ENCODE data around the gene IFT74. TPM values are rescaled to one million over a fixed set of nuclear protein-coding genes. Genes with fewer than 3 reads are reported as not detected.

Gene IFT74
- total RNA-seq, 1 experiment from 2014 or later = 16.2 TPM

- Histone ChIP-seq H2BK20ac (ENCODE audit: low read depth, low read length, poor library complexity, severe bottlenecking) (no peak overlapping the region), H3K27me3 (ENCODE audit: insufficient read depth, low read length) (no peaks in the 10 kb centered on the region)
Observed at GRCh38 chr9:27073841-27074728, 117.9 kb downstream of the IFT74 start.

More at GRCh38 chr9:27073841-27074728, 117.9 kb downstream of the IFT74 start:
- Histone ChIP-seq H4K20me1 (ENCODE audit: control insufficient read depth, insufficient read depth, insufficient read length) (no peaks in the 10 kb centered on the region), H4K8ac (replicated peaks; ENCODE audit: insufficient read length, low read depth, low read length) (no peak overlapping the region), H2BK120ac (ENCODE audit: low read depth, low read length, poor library complexity, severe bottlenecking) (no peak overlapping the region), H3K27ac (ENCODE audit: insufficient read length, low read depth, low read length) (no peak overlapping the region), H2AK5ac (ENCODE audit: insufficient read length, low read length) (no peak overlapping the region), H4K5ac (ENCODE audit: insufficient read length, low read depth, low read length) (no peak overlapping the region), H3K23ac (ENCODE audit: insufficient read length, low read depth, low read length) (no peak overlapping the region), H2BK12ac (ENCODE audit: insufficient read length, low read depth, low read length) (no peak overlapping the region), H3K23me2 (ENCODE audit: insufficient read length, low read depth, low read length, poor library complexity, severe bottlenecking) (no peaks in the 10 kb centered on the region), H3K79me2 (ENCODE audit: insufficient read depth, low read length) (no peaks in the 10 kb centered on the region), H3T11ph (ENCODE audit: low read length) (no peak overlapping the region), H3K56ac (ENCODE audit: insufficient read length, low read depth, low read length) (no peak overlapping the region), H3K18ac (ENCODE audit: insufficient read length, low read depth, low read length) (no peak overlapping the region), H3K79me1 (ENCODE audit: insufficient read depth, low read depth, low read length, poor library complexity, severe bottlenecking) (no peaks in the 10 kb centered on the region), H3K9ac (ENCODE audit: extremely low read depth, insufficient read length, low read length) (no peak overlapping the region), H2BK15ac (ENCODE audit: low read depth, low read length) (no peak overlapping the region), H3K4me2 (ENCODE audit: insufficient read depth, insufficient read length, low read length) (no peak overlapping the region), H3K9me3 (ENCODE audit: control insufficient read depth, low read depth, low read length) (no peaks in the 10 kb centered on the region), H4K91ac (ENCODE audit: insufficient read length, low read depth, low read length) (no peak overlapping the region), H2BK5ac (ENCODE audit: insufficient read length, low read length) (no peak overlapping the region), H3K14ac (ENCODE audit: insufficient read depth, low read length) (peak overlapping the region; percentile 47; the same call in 1 of the 2 replicates), H3K4me1 (ENCODE audit: insufficient read depth, low read length) (no peaks in the 10 kb centered on the region), H2AFZ (ENCODE audit: low read length) (no peak overlapping the region), H3K4ac (ENCODE audit: low read depth, low read length) (no peak overlapping the region; the same call in 1 of the 2 replicates)
- no peak overlapping the region for H3K4me3 Mint-ChIP-seq
- no peaks in the 10 kb centered on the region; a peak in 2 of 5 replicates for H3K9me3 Mint-ChIP-seq
- no peaks in the 10 kb centered on the region for H3K27me3 Mint-ChIP-seq (ENCODE audit: low read depth)
- peaks cover 12% of the 10 kb centered on the region in 2 experiments; a peak in 3 of 4 replicates for H3K4me1 Mint-ChIP-seq
- WGBS (ENCODE audit: extremely low coverage, insufficient read length, low lambda C conversion rate) = no CpG with 5 or more reads among the region's 4 CpGs
- peak overlapping the region in 1 of 3 experiments; percentile 56; a peak in 1 of 7 replicates for H3K27ac Mint-ChIP-seq
- no peak for DNase-seq
- no peak for TF ChIP-seq CTCF (conservative IDR thresholded peaks at IDR 0.05)
- H3K36me3 Mint-ChIP-seq (ENCODE audit: insufficient read depth in 1 of 3, low read depth in 3 of 3) = peaks cover 3 to 4% (median 3%) of the 10 kb centered on the region in 3 experiments; a peak in 3 of 7 replicates
